ENCODE measurements around the gene BANF2.

DNA sequence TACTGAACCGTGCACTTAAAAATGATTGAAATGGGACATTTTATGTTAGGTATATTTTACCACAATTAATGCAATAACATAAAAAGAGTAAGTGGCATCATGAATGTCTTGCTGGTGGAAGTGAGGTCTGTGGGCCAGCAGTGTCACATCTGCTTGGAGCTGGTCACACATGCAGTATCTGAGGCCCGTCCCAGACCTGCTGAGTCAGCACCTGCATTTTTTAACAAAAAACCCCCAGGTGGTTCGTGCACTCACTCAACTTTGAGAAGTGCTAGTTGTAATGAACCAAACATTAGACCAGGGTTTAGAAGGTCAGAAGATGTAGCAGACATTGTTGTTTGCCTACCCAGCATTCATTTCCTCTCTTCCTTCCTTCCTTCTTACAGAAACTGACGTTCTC, 21.0 kb downstream of the BANF2 start:
- TF ChIP-seq, protein P1, sequence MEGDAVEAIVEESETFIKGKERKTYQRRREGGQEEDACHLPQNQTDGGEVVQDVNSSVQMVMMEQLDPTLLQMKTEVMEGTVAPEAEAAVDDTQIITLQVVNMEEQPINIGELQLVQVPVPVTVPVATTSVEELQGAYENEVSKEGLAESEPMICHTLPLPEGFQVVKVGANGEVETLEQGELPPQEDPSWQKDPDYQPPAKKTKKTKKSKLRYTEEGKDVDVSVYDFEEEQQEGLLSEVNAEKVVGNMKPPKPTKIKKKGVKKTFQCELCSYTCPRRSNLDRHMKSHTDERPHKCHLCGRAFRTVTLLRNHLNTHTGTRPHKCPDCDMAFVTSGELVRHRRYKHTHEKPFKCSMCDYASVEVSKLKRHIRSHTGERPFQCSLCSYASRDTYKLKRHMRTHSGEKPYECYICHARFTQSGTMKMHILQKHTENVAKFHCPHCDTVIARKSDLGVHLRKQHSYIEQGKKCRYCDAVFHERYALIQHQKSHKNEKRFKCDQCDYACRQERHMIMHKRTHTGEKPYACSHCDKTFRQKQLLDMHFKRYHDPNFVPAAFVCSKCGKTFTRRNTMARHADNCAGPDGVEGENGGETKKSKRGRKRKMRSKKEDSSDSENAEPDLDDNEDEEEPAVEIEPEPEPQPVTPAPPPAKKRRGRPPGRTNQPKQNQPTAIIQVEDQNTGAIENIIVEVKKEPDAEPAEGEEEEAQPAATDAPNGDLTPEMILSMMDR (IDR thresholded peaks at IDR 0.05; ENCODE audit: low read depth, low read length), result no peak
- TF ChIP-seq POLR2A (IDR thresholded peaks at IDR 0.05; ENCODE audit: extremely low read depth, insufficient read length), result no peak
- TF ChIP-seq, protein P2, sequence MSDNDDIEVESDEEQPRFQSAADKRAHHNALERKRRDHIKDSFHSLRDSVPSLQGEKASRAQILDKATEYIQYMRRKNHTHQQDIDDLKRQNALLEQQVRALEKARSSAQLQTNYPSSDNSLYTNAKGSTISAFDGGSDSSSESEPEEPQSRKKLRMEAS (IDR thresholded peaks at IDR 0.05; ENCODE audit: low read depth, low read length), result no peak
